HL-60 (cell line): ENCODE measurements around the gene MARK2.

ENCODE experiments used
- CTCF ChIP-seq: IDR thresholded peaks from one replicate; pipeline ENCODE4 v1.5.1; 2011; ENCODE audit warnings: low read length, control low read depth, inconsistent platforms; ENCODE audit not compliant: insufficient read depth
- GABPA ChIP-seq: IDR thresholded peaks from 2 replicates; pipeline ENCODE4 v1.6.1; 2012; ENCODE audit warnings: low read depth
- POLR2AphosphoS5 ChIP-seq: IDR thresholded peaks from 2 replicates; pipeline ENCODE4 v1.6.1; 2012; ENCODE audit warnings: low read depth
- REST ChIP-seq: IDR thresholded peaks from 2 replicates; pipeline ENCODE4 v1.6.1; 2012; ENCODE audit warnings: low read depth; ENCODE audit not compliant: insufficient replicate concordance

- no peak for TF ChIP-seq CTCF
- TF ChIP-seq POLR2AphosphoS5, result no peak
- no peak for TF ChIP-seq GABPA
- no peak for TF ChIP-seq REST
Measured at GRCh38 chr11:63850920-63851319, 12.0 kb downstream of the MARK2 start.
